Measurements from ENCODE around the gene SPATA2L. TPM values are rescaled to one million over a fixed set of nuclear protein-coding genes. Genes with fewer than 3 reads are reported as not detected.
"Not testable (repeated sequence)": the region's sequence is repeated elsewhere in the genome, so short reads cannot be mapped to it uniquely, and the experiment has no call there.

SPATA2L gene
- total RNA-seq, 4 donors from 2014 or later, result 8.1 to 28.0 (median 17.3) TPM

DNA sequence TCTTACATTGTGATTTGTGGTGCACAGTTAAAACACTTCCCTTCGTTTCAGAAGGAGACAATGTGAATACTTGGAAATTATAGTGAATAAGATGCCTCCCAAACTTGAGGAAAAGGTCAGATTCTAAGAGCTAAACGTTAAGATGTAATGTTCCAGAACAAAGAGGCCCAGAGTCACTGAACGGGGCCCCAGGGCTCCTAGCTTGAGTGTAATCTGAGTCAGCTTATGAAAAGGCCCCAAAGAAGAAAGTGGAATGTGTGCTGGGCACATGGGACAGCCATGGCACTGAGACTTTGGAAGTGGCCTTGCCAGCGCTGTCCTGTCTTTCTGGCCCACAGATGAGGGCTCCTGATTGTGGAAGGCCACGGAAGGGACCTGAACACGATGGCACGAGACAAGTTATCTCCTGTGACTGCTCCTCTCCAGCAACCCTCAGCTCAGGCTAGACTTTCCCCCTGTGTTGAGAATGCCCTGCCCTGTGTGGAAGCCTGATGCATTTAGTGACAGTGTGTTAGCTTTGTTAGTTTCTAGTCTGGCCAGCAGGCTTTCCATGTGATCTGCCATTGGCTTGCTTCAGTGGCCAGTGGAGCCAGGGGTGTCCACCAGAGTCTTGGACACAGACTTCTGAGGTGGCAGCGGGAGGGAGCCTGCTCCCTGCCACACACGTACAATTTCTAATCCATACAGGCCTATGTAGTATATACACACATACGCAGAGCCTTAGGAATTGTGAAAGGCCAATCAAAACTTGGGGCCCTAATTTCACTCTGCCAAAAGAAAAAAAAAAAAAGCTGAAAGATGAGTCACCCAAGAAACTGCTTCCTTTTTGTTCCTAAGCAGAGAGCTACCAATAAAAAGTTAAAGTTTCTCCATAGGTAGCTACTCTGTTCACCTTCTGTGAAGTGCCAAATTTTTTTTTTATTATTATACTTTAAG lies 30.7 kb downstream of the SPATA2L start:
- TF ChIP-seq, protein P1, sequence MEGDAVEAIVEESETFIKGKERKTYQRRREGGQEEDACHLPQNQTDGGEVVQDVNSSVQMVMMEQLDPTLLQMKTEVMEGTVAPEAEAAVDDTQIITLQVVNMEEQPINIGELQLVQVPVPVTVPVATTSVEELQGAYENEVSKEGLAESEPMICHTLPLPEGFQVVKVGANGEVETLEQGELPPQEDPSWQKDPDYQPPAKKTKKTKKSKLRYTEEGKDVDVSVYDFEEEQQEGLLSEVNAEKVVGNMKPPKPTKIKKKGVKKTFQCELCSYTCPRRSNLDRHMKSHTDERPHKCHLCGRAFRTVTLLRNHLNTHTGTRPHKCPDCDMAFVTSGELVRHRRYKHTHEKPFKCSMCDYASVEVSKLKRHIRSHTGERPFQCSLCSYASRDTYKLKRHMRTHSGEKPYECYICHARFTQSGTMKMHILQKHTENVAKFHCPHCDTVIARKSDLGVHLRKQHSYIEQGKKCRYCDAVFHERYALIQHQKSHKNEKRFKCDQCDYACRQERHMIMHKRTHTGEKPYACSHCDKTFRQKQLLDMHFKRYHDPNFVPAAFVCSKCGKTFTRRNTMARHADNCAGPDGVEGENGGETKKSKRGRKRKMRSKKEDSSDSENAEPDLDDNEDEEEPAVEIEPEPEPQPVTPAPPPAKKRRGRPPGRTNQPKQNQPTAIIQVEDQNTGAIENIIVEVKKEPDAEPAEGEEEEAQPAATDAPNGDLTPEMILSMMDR (IDR thresholded peaks at IDR 0.05), result no peak
- no peak for DNase-seq (ENCODE audit: low spot score)
- ATAC-seq (ENCODE audit: low FRiP score), result no peak

DNA sequence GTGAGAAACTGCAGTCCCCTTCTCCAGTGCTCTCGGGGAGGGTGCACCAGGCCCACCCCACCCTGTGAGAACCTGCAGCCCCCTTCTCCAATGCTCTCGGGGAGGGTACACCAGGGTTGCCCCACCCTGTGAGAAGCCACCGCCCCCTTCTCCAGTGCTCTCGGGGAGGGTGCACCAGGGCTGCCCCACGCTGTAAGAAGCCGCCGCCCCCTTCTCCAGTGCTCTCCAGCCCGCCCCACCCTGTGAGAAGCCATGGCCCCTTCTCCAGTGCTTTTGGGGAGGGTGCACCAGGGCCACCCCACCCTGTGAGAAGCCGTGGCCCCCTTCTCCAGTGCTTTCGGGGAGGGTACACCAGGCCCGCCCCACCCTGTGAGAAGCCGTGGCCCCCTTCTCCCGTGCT lies 31.8 kb downstream of the SPATA2L start:
- ATAC-seq (ENCODE audit: low FRiP score), result no peak
- TF ChIP-seq, protein P1 (IDR thresholded peaks at IDR 0.05), result no peak
- no peak for DNase-seq (ENCODE audit: low spot score)

DNA sequence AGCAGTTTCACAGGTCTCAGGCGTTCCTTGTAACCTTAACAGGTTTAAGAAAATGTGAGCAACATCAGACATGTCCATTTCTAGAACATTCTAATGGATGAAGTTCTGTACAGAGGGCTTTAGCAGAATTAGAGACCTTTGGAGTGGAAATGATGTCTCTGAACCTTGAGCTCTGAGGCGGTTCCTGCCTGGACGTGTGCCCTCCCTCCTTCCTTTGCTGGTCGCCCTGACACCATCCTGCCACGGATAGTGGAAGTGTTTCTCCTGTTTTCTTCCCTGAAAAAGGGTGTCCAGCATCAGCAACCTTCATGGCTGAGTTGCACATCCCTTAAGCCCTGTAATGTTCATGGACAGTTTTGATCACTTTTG lies 32.7 kb downstream of the SPATA2L start:
- ATAC-seq (ENCODE audit: low FRiP score) (no peak), DNase-seq (ENCODE audit: low spot score) (no peak)
- TF ChIP-seq, protein P1 (IDR thresholded peaks at IDR 0.05), result no peak

DNA sequence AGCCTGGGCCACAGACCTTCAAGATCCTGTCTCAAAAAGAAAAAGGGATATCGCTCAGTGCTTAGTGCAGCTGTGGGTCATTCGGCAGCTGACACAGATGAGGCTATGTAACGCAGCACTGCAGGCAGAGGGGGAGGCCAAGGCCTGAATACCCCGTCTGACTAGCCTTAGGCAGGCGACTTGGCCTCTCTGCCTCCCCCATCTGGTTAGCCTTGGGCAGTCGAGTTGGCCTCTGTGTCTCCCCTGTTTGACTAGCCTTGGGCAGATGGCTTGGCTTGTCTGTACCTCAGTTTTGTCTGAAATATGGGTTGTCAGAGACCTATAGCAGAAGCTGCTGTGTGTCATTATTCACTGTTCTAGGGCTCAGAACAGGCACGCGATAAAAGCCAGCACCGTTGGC lies 33.9 kb downstream of the SPATA2L start:
- TF ChIP-seq, protein P1 (IDR thresholded peaks at IDR 0.05), result no peak
- no peak for ATAC-seq (ENCODE audit: low FRiP score)

DNA sequence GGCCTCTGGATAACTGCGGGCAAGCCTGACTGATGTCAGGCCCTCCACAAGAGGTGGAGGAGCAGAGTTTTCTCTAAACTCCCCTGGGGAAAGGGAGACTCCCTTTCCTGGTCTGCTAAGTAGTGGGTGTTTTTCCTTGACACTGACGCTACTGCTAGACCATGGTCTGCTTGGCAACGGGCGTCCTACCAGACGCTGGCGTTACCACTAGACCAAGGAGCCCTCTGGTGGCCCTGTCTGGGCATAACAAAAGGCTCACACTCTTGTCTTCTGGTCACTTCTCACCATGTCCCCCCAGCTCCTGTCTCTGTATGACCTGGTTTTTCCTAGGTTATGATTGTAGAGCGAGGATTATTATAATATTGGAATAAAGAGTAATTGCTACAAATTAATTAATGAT lies 34.5 kb downstream of the SPATA2L start:
- ATAC-seq (ENCODE audit: low FRiP score), result not testable (repeated sequence)

More for the DNA sequence above, 33.9 kb downstream of the SPATA2L start:
- DNase-seq (ENCODE audit: low spot score), result no peak

DNA sequence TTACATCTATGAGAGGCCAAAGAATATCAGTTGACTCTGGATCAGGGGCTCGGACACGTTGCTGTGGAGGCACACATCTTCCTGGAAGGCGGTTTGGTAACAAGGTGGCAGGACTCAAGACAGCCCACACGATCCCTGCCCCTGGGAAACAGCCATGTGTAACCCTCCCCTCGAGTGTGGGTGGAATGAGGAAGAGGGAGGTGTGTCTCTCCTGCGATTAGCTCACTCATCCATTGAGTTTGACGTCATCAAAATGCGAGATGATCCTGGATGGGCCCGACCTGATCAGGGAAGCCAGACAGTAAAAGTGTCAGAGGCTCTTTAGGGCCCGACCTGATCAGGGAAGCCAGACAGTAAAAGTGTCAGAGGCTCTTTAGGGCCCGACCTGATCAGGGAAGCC lies 37.3 kb downstream of the SPATA2L start:
- not testable (repeated sequence) for DNase-seq (ENCODE audit: low spot score); ATAC-seq (ENCODE audit: low FRiP score)

More for the DNA sequence above, 34.5 kb downstream of the SPATA2L start:
- DNase-seq (ENCODE audit: low spot score), result not testable (repeated sequence)

DNA sequence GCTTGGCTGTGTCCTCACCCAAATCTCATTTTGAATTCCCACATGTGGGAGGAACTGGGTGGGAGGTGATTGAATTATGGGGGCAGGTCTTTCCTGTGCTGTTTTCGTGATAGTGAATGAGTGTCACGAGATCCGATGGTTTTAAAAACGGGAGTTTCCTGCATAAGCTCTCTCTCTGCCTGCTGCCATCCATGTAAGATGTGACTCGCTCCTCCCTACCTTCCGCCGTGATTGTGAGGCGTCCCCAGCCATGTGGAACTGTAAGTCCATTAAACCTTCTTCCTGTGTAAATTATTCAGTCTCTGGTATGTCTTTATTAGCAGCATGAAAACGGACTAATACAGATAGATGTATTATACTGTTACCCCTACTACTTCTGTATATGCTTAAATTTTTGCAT lies 40.3 kb downstream of the SPATA2L start:
- ATAC-seq (ENCODE audit: low FRiP score) (no peak), DNase-seq (ENCODE audit: low spot score) (no peak)
- TF ChIP-seq, protein P1 (IDR thresholded peaks at IDR 0.05), result no peak

DNA sequence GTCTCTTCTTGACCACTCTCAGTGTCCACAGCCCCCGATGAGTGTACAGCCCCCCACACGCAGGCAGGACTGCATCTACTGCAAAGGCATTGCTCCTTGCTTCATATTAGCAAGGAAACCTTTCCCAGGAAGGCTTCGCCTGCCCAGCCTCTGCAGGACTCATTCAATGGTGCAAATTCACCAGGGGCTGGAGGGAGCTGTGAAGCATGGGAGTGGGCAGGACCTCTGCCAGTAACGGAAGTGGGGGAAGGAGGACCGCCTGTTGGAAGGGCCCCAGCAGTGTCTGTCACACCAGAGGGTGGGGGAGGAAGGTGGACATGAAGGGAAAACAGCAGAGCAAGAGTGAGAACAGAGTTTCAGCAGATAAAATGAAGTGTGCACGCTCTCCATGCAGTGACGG lies 41.4 kb downstream of the SPATA2L start:
- TF ChIP-seq, protein P1 (IDR thresholded peaks at IDR 0.05), result no peak
- no peak for ATAC-seq (ENCODE audit: low FRiP score)
- no peak for DNase-seq (ENCODE audit: low spot score)
